GM12878 (cell line): ENCODE results near the gene KHK. TPM values are rescaled to one million over a fixed set of nuclear protein-coding genes. Genes with fewer than 3 reads are reported as not detected.
A peak's percentile ranks its signal among the peaks of the same experiment; 100 is the strongest.

Experiments used
- ATAC-seq: fragments of 200-7000 bp; cut with Tn5 transposase; 3 replicates; pipeline ENCODE4 v1.9.1; 2020; ENCODE audit warnings: mild to moderate bottlenecking, moderate library complexity
- BruUV-seq: library from RNA; stranded (reverse); fragments of 400-500 nt; replicated peaks from 2 replicates; lab custom pipeline; 2021; lab: Mats Ljungman, UMichigan
- CTCF ChIA-PET: fragments of 300-600 bp; sonication (Branson Sonifier 250); formaldehyde crosslinking; extraction: SDS; loops from one replicate; lab custom pipeline; 2021; ENCODE audit warnings: inconsistent platforms; lab: Yijun Ruan, JAX
- POLR2A ChIA-PET: fragments of 350-600 bp; formaldehyde crosslinking; extraction: SDS; loops from one replicate; lab custom pipeline; 2021; ENCODE audit warnings: inconsistent platforms; lab: Charles Lee
- RAD21 ChIA-PET: fragments of 300-600 bp; sonication (Branson Sonifier 250); formaldehyde crosslinking; loops from one replicate; lab custom pipeline; 2023; ENCODE audit warnings: antibody characterized with exemption; ENCODE audit not compliant: unreplicated experiment; lab: Charles Lee
- SMC1A ChIA-PET: fragments of 300-600 bp; sonication (Branson Sonifier 250); formaldehyde crosslinking; loops from one replicate; lab custom pipeline; 2023; ENCODE audit not compliant: unreplicated experiment, uncharacterized antibody; lab: Charles Lee
- DNase-seq: peaks from one replicate; pipeline ENCODE4 v3.0.0-alpha.2; 2011; ENCODE audit warnings: low read depth, low spot score
- FAIRE-seq: peaks from 3 replicates; lab custom pipeline; 2011; peaks lifted over from hg19 to GRCh38; lab: Jason Lieb, UNC
- H2AFZ ChIP-seq: 2 replicates; pipeline ENCODE4 v1.6.0; 2011; ENCODE audit warnings: low read depth, low read length, control low read depth; ENCODE audit not compliant: control insufficient read depth
- H3K27ac ChIP-seq: 2 replicates; pipeline ENCODE4 v1.5.1; 2011; ENCODE audit warnings: control low read depth; ENCODE audit not compliant: control insufficient read depth, insufficient read depth
- H3K27me3 ChIP-seq, 2 experiments: replicated peaks in 1 of 2; 2 replicates each; pipeline versions ENCODE4 v1.6.0 to v1.6.1; 2011; ENCODE audit warnings: low read length in 1 of 2; ENCODE audit not compliant: control insufficient read depth in 2 of 2, insufficient read depth in 2 of 2
- H3K36me3 ChIP-seq, 2 experiments: 2 replicates each; pipeline ENCODE4 v1.5.1; 2011; ENCODE audit warnings: low read length in 1 of 2; ENCODE audit not compliant: control insufficient read depth in 2 of 2, insufficient read depth in 2 of 2
- H3K4me1 ChIP-seq: 2 replicates; pipeline ENCODE4 v1.6.1; 2011; ENCODE audit warnings: mild to moderate bottlenecking, low read length, moderate library complexity, mixed read lengths; ENCODE audit not compliant: control insufficient read depth, insufficient read depth
- H3K4me2 ChIP-seq: 2 replicates; pipeline ENCODE4 v1.6.0; 2011; ENCODE audit warnings: control low read depth; ENCODE audit not compliant: control insufficient read depth, insufficient read depth
- H3K4me3 ChIP-seq: fragments of 200-600 bp; sonication (generic); 2 replicates; pipeline ENCODE4 v1.5.1; 2016
- H3K79me2 ChIP-seq: 2 replicates; pipeline ENCODE4 v1.6.0; 2011; ENCODE audit warnings: low read length; ENCODE audit not compliant: control insufficient read depth, insufficient read depth
- H3K9ac ChIP-seq: 2 replicates; pipeline ENCODE4 v1.8.0; 2011; ENCODE audit warnings: low read length, control low read depth, mixed read lengths; ENCODE audit not compliant: control insufficient read depth, insufficient read depth
- H3K9me3 ChIP-seq: replicated peaks from 3 replicates; pipeline ENCODE4 v1.5.1; 2011; ENCODE audit warnings: mild to moderate bottlenecking, low read length; ENCODE audit not compliant: control insufficient read depth, insufficient read depth
- H4K20me1 ChIP-seq: 2 replicates; pipeline ENCODE4 v1.6.0; 2011; ENCODE audit not compliant: control insufficient read depth, insufficient read depth
- ATF2 ChIP-seq: IDR thresholded peaks from 2 replicates; pipeline ENCODE4 v1.6.1; 2012; ENCODE audit warnings: low read length, inconsistent platforms
- ATF7 ChIP-seq: fragments of 450-650 bp; IDR thresholded peaks from 2 replicates; pipeline ENCODE4 v1.6.1; 2016; ENCODE audit warnings: low read depth, mild to moderate bottlenecking
- BACH1 ChIP-seq: fragments of 450-650 bp; IDR thresholded peaks from 2 replicates; pipeline ENCODE4 v1.6.1; 2017; ENCODE audit warnings: mild to moderate bottlenecking, borderline replicate concordance
- FOS ChIP-seq: IDR thresholded peaks from 3 replicates; pipeline ENCODE4 v1.6.1; 2011; ENCODE audit warnings: borderline replicate concordance; ENCODE audit not compliant: insufficient read length; ENCODE audit errors: extremely low read depth
- GABPA ChIP-seq: IDR thresholded peaks from 2 replicates; pipeline ENCODE4 v1.6.1; 2014; ENCODE audit warnings: antibody characterized with exemption, low read depth, mild to moderate bottlenecking, inconsistent platforms
- LARP7 ChIP-seq: fragments of 450-650 bp; IDR thresholded peaks from 2 replicates; pipeline ENCODE4 v1.6.1; 2017; ENCODE audit warnings: mild to moderate bottlenecking
- MYC ChIP-seq: IDR thresholded peaks from 2 replicates; pipeline ENCODE4 v1.6.1; 2011; ENCODE audit warnings: mild to moderate bottlenecking, low read length, moderate library complexity, inconsistent platforms; ENCODE audit not compliant: insufficient read depth, insufficient replicate concordance, insufficient read length, severe bottlenecking
- NFYB ChIP-seq: IDR thresholded peaks from 2 replicates; pipeline ENCODE4 v1.6.1; 2011; ENCODE audit warnings: low read depth, mild to moderate bottlenecking, low read length, improper control_type of control experiment, moderate library complexity; ENCODE audit not compliant: insufficient read depth
- NR2F1 ChIP-seq: fragments of 450-650 bp; conservative IDR thresholded peaks from 2 replicates; pipeline ENCODE4 v1.6.1; 2017; ENCODE audit warnings: mild to moderate bottlenecking
- POLR2A ChIP-seq: IDR thresholded peaks from 2 replicates; pipeline ENCODE4 v1.6.1; 2011; ENCODE audit warnings: low read depth, mild to moderate bottlenecking, low read length
- POLR2AphosphoS5 ChIP-seq: IDR thresholded peaks from 2 replicates; pipeline ENCODE4 v1.6.1; 2011; ENCODE audit warnings: mild to moderate bottlenecking, low read length, inconsistent platforms
- TCF3 ChIP-seq: IDR thresholded peaks from 2 replicates; pipeline ENCODE4 v1.6.1; 2012; ENCODE audit warnings: low read depth, mild to moderate bottlenecking, low read length, borderline replicate concordance; ENCODE audit not compliant: insufficient read depth
- YBX1 ChIP-seq: fragments of 450-650 bp; IDR thresholded peaks from 2 replicates; pipeline ENCODE4 v1.6.1; 2016; ENCODE audit warnings: antibody characterized with exemption
- WGBS: methylation state at CpG from one replicate; pipeline ENCODE4 v1.1.6; 2016; ENCODE audit warnings: low lambda C conversion rate; ENCODE audit not compliant: insufficient replicate concordance, insufficient coverage; ENCODE audit errors: missing lambda C conversion rate; 5-methylcytosine and 5-hydroxymethylcytosine counted together
- in situ Hi-C: fragments of 300-500 bp; cut with MboI; formaldehyde crosslinking; loops from 9 replicates; pipeline ENCODE4 v1.14.3; 2018; ENCODE audit warnings: mixed read lengths
- intact Hi-C: fragments of 100-400 bp; cut with micrococcal nuclease; formaldehyde crosslinking; loops from one replicate; pipeline ENCODE4 v1.14.2; 2022; ENCODE audit not compliant: unreplicated experiment
- polyA plus RNA-seq, 11 experiments: library from polyadenylated mRNA; depleted of rRNA in 4 of 11; unstranded in 6 of 11; stranded (reverse) in 5 of 11; fragments of >200 nt; fragmentation: Nextera tagmentation in 4 of 11; fragmentation: Illumina TruSeq in 1 of 11; extraction: Ambion mirVana in 4 of 11; extraction: Trizol in 1 of 11; gene quantifications; 1 replicate in 1 of 11; 2 replicates in 10 of 11; pipeline versions ENCODE4 v1.2.1 to v1.2.3, GENCODE V29; 2011 to 2016; ENCODE audit warnings: inconsistent platforms in 2 of 11, missing spikeins in 2 of 11, low read depth in 1 of 11
- total RNA-seq, 4 experiments: library from RNA; depleted of rRNA in 3 of 4; stranded (reverse); fragments of >200 nt in 3 of 4; fragmentation: Illumina TruSeq in 1 of 4; extraction: Trizol in 1 of 4; gene quantifications; 2 replicates each; pipeline versions ENCODE4 v1.2.1 to v1.2.3, GENCODE V29; 2013 to 2021

KHK gene
- total and polyA plus RNA-seq, 10 of the 15 experiments (the other 5 are each of a cell fraction or from before 2014, with no cell fraction given) = 0.31 to 11.8 (median 3.9) TPM

DNA sequence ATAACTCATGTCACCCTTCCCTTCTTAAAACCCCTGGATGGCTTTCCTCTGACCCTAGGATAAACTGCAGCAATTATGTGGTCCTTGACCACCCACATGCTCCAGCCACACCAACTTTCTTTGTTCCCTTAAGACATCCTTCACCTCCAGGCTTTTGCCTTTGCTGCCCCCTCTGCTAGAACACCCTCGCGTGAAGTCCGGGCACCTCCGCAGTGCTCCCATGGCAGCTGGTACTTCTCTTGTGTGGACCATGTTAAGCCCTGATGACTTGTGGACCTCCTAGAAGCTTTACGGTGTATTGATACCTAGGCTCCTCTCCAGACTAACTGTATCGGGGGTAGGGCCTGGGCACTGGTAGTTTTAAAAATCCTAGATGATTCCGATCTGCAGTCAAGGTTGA, 36.2 kb downstream of the KHK start:
- in situ Hi-C loops = no loop called here
- Histone ChIP-seq H4K20me1 (no peaks in the 10 kb centered on the region), H3K27me3 (peaks cover 7 to 8% of the 10 kb centered on the region in 2 experiments), H3K9me3 (no peaks in the 10 kb centered on the region), H3K4me1 (peaks cover 5% of the 10 kb centered on the region; the same call in 1 of the 2 replicates), H3K4me3 (no peak overlapping the region), H2AFZ (no peak overlapping the region), H3K79me2 (no peaks in the 10 kb centered on the region), H3K27ac (no peak overlapping the region), H3K9ac (no peak overlapping the region), H3K4me2 (no peak overlapping the region), H3K36me3 (no peaks in the 10 kb centered on the region)
- no peak for ATAC-seq
- ChIA-PET POLR2A (no interaction called here), SMC1A (interaction anchor here (1.7 kb wide), 1 partner anchor 11 kb away, joined by 7 read pairs; no protein-coding TSS in a partner anchor), RAD21 (interaction anchor here (1.7 kb wide), 1 partner anchor 68 kb away, joined by 4 read pairs; no protein-coding TSS in a partner anchor), CTCF (interaction anchor here (1.2 kb wide), 1 partner anchor 161 kb away, joined by 3 read pairs; no protein-coding TSS in a partner anchor)
- TF ChIP-seq GABPA = no peak
- intact Hi-C loops = no loop called here
- 83% methylated on average over 7 of the region's 7 CpGs for WGBS
- no peak for FAIRE-seq
- DNase-seq = no peak
- BruUV-seq = no TSS peak

DNA sequence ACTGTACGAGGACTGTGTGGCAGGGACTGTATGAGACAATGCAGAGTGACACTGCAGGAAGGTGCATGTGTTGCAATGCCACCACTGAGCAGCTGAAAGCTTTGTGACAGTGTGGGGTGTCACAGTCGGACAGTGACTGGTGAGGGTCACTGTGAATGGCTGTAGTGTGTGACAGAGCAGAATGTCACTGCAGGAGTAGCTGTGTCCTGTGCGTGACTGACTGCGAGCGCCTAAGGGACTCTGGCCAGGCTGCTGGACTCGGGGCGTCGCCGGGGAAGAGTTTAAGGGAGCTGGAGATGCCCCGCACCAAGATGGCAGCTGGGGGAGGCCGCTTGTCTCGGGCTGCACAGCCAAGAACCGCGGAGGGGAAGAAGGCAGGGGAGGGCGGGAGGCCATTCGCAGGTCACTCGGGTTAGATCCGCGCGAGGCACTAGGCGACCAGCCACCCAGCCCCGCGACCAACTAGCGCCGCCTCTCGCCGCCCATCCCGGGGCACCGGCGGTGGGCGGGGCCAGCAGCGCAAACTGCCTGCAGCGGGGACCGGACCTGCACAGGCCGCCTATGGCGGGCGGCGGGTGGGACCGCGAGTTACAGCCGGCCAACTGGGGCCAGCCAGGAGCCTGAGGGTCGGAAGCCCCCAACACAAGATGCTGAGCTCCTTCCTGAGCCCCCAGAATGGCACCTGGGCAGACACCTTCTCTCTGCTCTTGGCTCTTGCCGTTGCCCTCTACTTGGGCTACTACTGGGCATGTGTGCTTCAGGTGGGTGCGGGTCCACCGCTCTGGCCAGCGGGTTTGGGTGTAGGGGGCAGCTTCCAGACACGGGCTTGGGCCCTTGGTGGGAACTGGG, 37.0 kb downstream of the KHK start, which contains the start of gene ABHD1:
Gene ABHD1 (plus strand): TSS at position 514 of the 849 bp plus-strand sequence. CDS start 134 bp downstream, at position 648.
- ChIA-PET CTCF (interaction anchor here (0.8 to 1.4 kb wide), 4 partner anchors 26 to 162 kb away, joined by 3 to 5 read pairs (median 4); no protein-coding TSS in a partner anchor), RAD21 (interaction anchor here (0.9 to 1.7 kb wide), 3 partner anchors 35 to 95 kb away, joined by 3 to 4 read pairs (median 3); no protein-coding TSS in a partner anchor), POLR2A (interaction anchor here (0.6 to 1.3 kb wide), 3 partner anchors 10 to 78 kb away, joined by 3 to 5 read pairs (median 4); no protein-coding TSS in a partner anchor), SMC1A (interaction anchor here (1.6 to 1.7 kb wide), 3 partner anchors 10 to 156 kb away, joined by 5 to 7 read pairs (median 6); no protein-coding TSS in a partner anchor)
- no peak for FAIRE-seq
- intact Hi-C loops = no loop called here
- in situ Hi-C loops = no loop called here
- H3K27ac ChIP-seq = no peak within 1 kb of the TSS
- no peaks in the 10 kb centered on the region for H3K9me3 ChIP-seq
- peak within 1 kb of the TSS; percentile 62; the same call in 1 of the 2 replicates for H3K4me3 ChIP-seq
- no TSS peak for BruUV-seq
- WGBS = 18% methylated on average over 30 of the region's 47 CpGs
- no peak within 1 kb of the TSS for H3K9ac ChIP-seq
- peak within 1 kb of the TSS; percentile 95 for H2AFZ ChIP-seq
- H4K20me1 ChIP-seq = no peaks in the 10 kb centered on the region
- no peak for DNase-seq
- H3K79me2 ChIP-seq = no peaks in the 10 kb centered on the region
- H3K4me2 ChIP-seq = peak within 1 kb of the TSS; percentile 95
- no peaks in the 10 kb centered on the region for H3K36me3 ChIP-seq
- H3K27me3 ChIP-seq = peaks cover 6 to 8% of the 10 kb centered on the region in 2 experiments
- H3K4me1 ChIP-seq = peaks cover 5% of the 10 kb centered on the region; the same call in 1 of the 2 replicates
- peak; percentile 89 for ATAC-seq
- TF ChIP-seq POLR2A (peak; percentile 69), BACH1 (peak; percentile 34; the same call in 1 of the 2 replicates), NR2F1 (peak; percentile 47; the same call in 1 of the 2 replicates), POLR2AphosphoS5 (peak; percentile 40; the same call in 1 of the 2 replicates), FOS (no peak), MYC (no peak), LARP7 (peak; percentile 57; the same call in 1 of the 2 replicates), YBX1 (no peak), ATF2 (no peak), TCF3 (no peak), ATF7 (no peak), NFYB (0 out of 2 replicates have a peak, but pooled peaks have one; percentile 14)
